Retina (tissue), 1 donor: ENCODE results near the gene AGTPBP1.
"Not testable (repeated sequence)": the region's sequence is repeated elsewhere in the genome, so short reads cannot be mapped to it uniquely, and the experiment has no call there.

ENCODE experiments used
- DNase-seq: peaks from one replicate; pipeline ENCODE4 v3.0.0-alpha.2; 2016

AGTPBP1 gene

DNA sequence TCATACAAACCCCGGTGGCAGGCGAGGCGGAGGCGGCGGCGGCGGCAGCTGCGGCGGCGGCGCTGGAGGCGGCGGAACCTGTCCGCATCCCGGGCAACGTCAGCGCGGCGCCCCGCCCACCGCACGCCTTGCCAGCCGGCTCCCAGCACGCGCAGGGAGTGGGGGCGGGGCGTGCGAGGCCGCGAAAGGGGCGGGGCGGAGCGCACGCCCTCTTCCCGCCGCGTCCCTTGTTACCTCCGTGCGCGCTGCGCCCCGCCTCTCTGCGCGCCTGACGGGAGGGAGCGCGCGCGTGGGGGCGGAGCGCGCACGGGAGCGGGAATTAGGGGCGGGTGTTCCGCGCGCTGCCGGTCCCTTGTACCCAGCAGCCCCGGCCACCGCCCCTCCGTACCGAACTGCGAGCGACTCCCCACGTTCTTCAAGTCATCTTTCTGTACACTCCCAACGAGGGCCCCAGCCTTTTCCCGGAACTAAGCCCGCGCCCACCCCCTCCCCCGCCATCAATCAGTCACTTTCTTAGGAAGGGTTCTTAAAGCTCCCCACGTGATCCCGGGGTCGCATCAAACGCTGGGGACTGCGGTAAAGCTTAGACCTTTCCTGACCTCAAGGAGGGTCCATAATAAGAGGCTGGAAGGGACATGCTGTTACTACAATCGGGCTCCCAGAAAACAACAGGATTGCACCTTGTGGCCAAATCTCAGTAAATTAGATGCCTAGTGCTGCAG is at the start of gene AGTPBP1:
Gene AGTPBP1 (minus strand): TSS at position 80 of the 722 bp plus-strand sequence. CDS start 29,421 bp downstream, outside the sequence.
- DNase-seq, result peak; percentile 95

DNA sequence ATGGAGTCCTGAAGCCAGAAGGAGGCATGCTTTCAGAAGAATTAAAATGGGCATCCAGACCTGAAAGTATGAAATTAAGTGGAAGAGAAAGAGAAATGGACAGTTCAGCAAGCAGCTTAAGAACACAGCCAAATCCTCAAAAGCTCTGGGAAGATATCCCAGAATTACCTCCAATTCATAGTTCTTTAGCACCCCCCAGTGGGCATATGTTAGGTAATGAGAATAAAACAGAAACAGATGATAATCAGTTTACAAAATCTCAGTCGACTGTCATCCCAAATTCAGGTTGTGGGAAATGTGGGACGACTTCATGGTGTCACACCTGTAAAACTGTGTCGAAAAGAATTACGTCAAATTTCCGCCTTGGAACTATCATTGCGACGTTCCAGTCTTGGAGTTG is 44.4 kb upstream of the AGTPBP1 start:
- DNase-seq, result not testable (repeated sequence)

GRCh38 chr9:85773844-85774243 is 32.1 kb upstream of the AGTPBP1 start:
- DNase-seq, result peak; percentile 3

DNA sequence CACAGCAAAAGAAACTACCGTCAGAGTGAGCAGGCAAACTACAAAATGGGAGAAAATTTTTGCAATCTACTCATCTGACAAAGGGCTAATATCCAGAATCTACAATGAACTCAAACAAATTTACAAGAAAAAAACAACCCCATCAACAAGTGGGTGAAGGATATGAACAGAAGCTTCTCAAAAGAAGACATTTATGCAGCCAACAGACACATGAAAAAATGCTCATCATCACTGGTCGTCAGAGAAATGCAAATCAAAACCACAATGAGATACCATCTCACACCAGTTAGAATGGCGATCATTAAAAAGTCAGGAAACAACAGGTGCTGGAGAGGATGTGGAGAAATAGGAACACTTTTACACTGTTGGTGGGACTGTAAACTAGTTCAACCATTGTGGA is 20.0 kb upstream of the AGTPBP1 start:
- not testable (repeated sequence) for DNase-seq

GRCh38 chr9:85757716-85758115 is 16.0 kb upstream of the AGTPBP1 start:
- DNase-seq, result not testable (repeated sequence)

DNA sequence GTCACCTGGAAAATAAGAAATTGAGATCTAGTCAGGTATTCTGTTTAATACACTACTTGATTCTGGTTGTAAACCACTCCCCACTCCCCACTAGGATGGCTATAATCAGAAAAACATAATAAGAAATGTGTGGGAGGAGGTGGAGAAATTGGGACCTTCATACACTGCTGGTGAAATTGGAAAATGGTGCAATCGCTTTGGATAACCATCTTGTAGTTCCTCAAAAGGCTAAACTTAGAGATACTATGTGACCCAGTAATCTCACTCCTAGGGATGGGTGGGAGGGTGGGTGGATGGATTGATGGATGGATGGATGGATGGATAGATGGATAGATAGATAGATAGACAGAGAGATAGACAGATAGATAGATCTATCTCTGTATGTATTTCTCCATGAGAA is 14.5 kb upstream of the AGTPBP1 start:
- DNase-seq, result not testable (repeated sequence)

GRCh38 chr9:85746309-85746708 is 4.6 kb upstream of the AGTPBP1 start:
- no peak for DNase-seq

DNA sequence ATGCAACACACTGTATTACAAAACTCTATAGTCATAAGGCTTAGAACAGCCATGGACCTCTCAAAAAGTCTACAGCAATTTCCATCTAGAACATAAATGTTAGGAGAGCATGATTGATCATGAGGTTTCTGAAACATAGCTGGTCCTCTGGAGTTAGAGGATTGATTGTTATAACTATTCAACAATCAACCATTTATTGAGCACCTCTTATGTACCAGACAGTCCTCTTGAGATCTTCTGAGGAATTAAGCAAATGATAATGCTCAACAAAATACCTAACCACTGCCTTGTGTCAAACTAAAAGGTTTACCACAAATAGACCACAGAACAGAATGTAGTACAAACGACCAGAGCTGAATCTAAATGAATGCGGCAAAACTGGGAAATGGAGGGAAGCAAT is 3.4 kb upstream of the AGTPBP1 start:
- no peak for DNase-seq

- no peak for DNase-seq
Measured at GRCh38 chr9:85744480-85744879, 2.7 kb upstream of the AGTPBP1 start.

DNA sequence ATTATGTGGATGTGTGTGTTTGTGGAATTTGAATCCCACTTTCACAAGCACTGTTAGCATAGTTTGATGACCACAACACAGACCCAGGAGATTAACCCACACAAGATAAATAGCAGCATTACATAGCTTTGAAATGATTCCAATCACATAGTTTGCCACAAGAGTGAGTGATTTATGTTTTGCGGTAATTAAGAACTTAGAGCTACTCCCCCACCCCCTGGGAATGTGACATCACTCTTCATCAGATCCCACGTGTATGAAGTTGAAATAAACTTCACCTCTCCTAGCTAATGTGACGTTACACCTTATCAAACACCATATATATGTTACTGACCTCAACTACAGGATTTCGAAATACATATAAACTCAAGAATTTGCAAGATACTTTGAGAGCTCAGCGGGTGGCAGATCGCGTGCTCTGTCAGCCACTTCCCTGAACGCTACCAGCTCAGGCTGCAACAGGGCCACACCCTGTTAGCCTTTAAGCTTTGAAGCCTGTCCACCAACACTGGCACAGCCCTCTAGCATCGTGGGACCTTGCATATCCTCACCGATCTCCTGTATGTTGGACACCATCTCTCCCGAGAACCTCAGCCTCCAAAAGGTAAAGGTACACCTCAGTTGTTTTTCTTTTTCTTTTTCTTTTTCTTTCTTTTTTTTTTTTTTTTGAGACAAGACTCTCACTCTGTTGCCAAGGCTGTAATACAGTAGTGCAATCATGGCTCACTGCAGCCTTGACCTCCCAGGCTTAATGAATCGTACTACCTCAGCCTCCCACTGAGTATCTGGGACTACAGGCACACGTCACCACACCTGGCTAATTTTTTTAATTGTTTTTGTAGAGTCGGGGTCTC is 1.7 kb upstream of the AGTPBP1 start:
- peak; percentile 12 for DNase-seq

GRCh38 chr9:85742597-85742936 is 813 bp upstream of the AGTPBP1 start:
- DNase-seq, result no peak

DNA sequence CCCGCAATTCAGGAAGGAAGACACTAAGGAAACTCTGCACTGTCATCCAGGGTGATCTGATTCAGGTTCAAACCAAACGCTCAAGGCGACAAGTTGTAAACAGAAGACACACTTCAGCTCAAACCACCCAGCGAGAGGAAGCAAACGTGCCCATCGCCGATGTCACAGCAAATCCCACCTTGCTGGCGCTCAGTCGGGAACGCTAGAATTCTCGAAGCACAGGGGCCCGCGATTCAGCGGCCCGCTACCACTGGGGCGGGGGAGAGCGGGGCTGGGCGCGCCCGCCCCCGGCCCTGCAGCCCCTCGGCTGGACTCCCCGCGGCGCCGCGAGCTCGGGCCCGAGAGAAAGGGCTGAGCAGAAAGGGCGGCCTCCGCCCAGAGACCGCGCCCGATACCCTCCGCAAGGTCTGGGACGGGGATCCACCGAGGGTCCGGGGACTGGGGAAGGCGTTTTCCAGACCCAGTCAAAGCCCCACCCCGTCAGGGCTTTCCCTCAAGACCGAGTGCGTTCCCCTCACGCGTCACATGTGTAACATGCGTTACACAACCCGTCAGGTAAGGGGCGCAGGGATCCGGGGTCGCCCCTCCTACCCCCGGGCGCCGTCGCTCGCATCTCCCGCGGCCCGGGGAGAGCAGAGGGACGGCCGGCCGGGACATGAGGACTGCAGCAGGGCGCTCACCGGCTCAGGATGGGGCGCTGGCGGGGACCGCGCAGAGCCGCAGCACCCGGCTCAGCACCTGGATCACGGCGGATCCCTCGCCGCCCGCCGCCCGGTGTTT is 469 bp downstream of the AGTPBP1 start:
- peak; percentile 93 for DNase-seq

- DNase-seq, result no peak
Measured at GRCh38 chr9:85740787-85741094, 1.0 kb downstream of the AGTPBP1 start.

DNA sequence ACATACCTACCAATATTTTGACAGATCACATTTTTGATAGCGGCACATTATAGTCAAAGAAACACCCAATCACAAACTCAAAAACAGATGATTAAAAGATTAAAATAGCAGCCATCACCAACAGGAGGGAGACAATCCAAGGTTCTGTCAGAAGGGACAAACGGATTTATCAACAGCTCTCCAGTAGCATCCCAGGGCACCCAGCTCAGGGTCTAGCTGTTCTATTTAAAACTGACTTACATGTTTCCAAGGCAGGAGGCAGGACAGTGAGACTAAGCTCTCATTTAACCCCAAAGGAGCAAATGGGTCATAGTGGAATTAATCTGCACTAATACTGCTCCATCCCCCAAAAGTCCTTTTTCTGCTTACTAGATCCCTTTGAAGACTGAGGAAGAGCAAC is 3.2 kb downstream of the AGTPBP1 start:
- DNase-seq, result no peak

DNA sequence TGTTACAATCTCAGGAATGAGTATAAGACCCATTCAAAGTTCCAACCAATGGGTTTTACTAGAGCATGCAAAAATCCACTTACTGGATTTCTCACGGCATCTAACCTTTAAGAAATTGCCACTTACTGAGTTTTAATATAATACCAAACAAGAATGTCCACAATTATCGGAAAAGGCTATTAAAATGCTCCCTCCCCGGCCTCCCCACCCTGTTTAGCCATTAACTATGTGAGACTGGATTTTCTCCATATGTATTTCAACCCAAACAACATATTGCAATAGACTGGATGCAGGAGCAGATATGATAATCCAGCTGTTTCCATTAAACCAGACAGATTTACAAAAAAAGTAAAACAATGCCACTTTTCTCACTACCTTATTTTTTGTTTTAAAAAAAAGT is 4.1 kb downstream of the AGTPBP1 start:
- DNase-seq, result no peak

- no peak for DNase-seq
Measured at GRCh38 chr9:85730916-85731630, 10.7 kb downstream of the AGTPBP1 start.

- no peak for DNase-seq
Measured at GRCh38 chr9:85729882-85730281, 11.9 kb downstream of the AGTPBP1 start.

GRCh38 chr9:85727500-85727899 is 14.3 kb downstream of the AGTPBP1 start:
- no peak for DNase-seq

GRCh38 chr9:85726737-85727136 is 15.0 kb downstream of the AGTPBP1 start:
- DNase-seq, result no peak

DNA sequence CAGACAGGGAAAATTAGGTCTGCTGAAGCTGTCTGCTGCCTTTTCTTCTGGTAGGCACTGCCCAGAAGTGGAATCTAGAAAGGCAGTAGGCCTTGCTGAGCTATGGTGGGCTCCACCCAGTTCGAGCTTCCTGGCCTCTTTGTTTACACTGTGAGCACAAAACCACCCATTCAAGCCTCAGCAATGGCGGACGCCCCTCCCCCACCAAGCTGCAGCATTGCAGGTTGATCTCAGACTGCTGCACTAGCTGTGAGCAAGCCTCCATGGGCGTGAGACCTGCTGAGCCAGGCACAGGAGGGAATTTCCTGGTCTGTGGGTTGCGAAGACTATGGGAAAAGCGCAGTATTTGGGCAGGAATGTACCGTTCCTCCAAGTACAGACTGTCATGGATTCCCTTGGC is 18.5 kb downstream of the AGTPBP1 start:
- DNase-seq, result no peak

GRCh38 chr9:85719411-85719810 is 22.3 kb downstream of the AGTPBP1 start:
- DNase-seq, result not testable (repeated sequence)

- DNase-seq, result not testable (repeated sequence)
Measured at GRCh38 chr9:85717818-85718217, 23.9 kb downstream of the AGTPBP1 start.

- no peak for DNase-seq
Measured at GRCh38 chr9:85717220-85717619, 24.5 kb downstream of the AGTPBP1 start.
